Breast epithelium (tissue), 4 donors: ENCODE measurements around the gene AACS. TPM values are rescaled to one million over a fixed set of nuclear protein-coding genes. Genes with fewer than 3 reads are reported as not detected.

ENCODE experiments used
- DNase-seq, 2 donors: peaks; one replicate each; pipeline ENCODE4 v3.0.0-alpha.2; 2019; ENCODE audit warnings: low spot score in 2 of 2
- H3K27ac ChIP-seq, 2 donors: fragments of 200-600 bp; sonication (generic) in 1 of 2; one replicate each; pipeline ENCODE4 v1.5.1; 2016 to 2019; ENCODE audit warnings: mild to moderate bottlenecking in 1 of 2
- H3K27me3 ChIP-seq, 2 donors: fragments of 200-600 bp; sonication (generic) in 1 of 2; one replicate each; pipeline versions ENCODE4 v1.5.1 to v1.6.0; 2017 to 2019; ENCODE audit warnings: control low read depth in 1 of 2, mild to moderate bottlenecking in 1 of 2
- H3K36me3 ChIP-seq: fragments of 200-600 bp; one replicate; pipeline ENCODE4 v1.5.1; 2019
- H3K4me1 ChIP-seq, 2 donors: fragments of 200-600 bp; sonication (generic); one replicate each; pipeline ENCODE4 v1.5.1; 2016 to 2019; ENCODE audit warnings: control low read depth in 1 of 2
- H3K4me3 ChIP-seq, 3 donors: fragments of 200-600 bp; sonication (generic); 1 replicate in 2 of 3; 2 replicates in 1 of 3; pipeline ENCODE4 v1.5.1; 2016 to 2019; ENCODE audit warnings: mild to moderate bottlenecking in 3 of 3, moderate library complexity in 2 of 3
- H3K9me3 ChIP-seq, 2 donors: fragments of 200-600 bp; sonication (generic) in 1 of 2; one replicate each; pipeline ENCODE4 v1.5.1; 2016 to 2019; ENCODE audit warnings: control low read depth in 1 of 2
- POLR2A ChIP-seq: fragments of 450-650 bp; IDR thresholded peaks from one replicate; pipeline ENCODE4 v1.6.1; 2016; ENCODE audit warnings: antibody characterized with exemption, mild to moderate bottlenecking, moderate library complexity
- POLR2AphosphoS5 ChIP-seq, 3 donors: sonication (generic); formaldehyde crosslinking; IDR thresholded peaks; one replicate each; pipeline ENCODE4 v1.6.1; 2017; ENCODE audit warnings: antibody characterized with exemption in 3 of 3
- intact Hi-C: fragments of 100-400 bp; cut with DNase I; formaldehyde crosslinking; loops from one replicate; pipeline ENCODE4 v1.15.1; 2023; ENCODE audit warnings: low total_unique reads
- total RNA-seq, 3 donors: library from RNA; depleted of rRNA; stranded (reverse); fragments of >200 nt; gene quantifications; one replicate each; pipeline ENCODE4 v1.1.0, GENCODE V29; 2016
- TF ChIP-seq, protein P1 (sequence below), 3 donors: fragments of 450-650 bp; IDR thresholded peaks; one replicate each; pipeline ENCODE4 v1.5.1; 2016 to 2017; ENCODE audit warnings: antibody characterized with exemption in 3 of 3, mild to moderate bottlenecking in 3 of 3, moderate library complexity in 3 of 3

AACS gene
- total RNA-seq, 3 donors from 2014 or later = 28.8 to 79.0 (median 33.7) TPM

GRCh38 chr12:125169451-125169850 is 104.2 kb downstream of the AACS start:
- Histone ChIP-seq H3K36me3 (no peaks in the 10 kb centered on the region), H3K4me1 (no peaks in the 10 kb centered on the region), H3K4me3 (no peak overlapping the region), H3K9me3 (peaks cover 6 to 20% of the 10 kb centered on the region in 2 donors), H3K27ac (no peak overlapping the region), H3K27me3 (peaks cover 0 to 7% of the 10 kb centered on the region in 2 donors)
- no peak for TF ChIP-seq POLR2A
- intact Hi-C loops = no loop called here
- DNase-seq = no peak

DNA sequence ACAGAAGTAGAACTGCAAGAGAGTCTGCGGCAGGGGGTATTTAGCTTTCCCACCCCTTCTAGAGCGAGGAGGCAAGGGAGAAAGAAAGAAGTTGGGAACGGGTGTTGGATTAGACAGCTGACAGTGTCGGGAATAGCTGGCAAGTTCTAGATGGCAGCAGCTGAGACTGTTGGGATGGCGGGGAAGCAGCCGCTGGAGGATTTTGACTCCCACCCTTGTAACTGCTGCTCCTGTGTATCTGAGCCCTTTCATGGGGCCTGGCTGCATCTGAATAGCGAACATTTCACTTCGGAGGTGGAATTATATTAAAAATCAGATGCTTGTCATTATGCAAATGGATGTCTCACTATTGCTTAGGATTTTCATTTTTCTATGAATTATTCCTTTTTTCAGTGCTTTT is 104.6 kb downstream of the AACS start:
- Histone ChIP-seq H3K4me3 (no peak overlapping the region), H3K27ac (no peak overlapping the region), H3K9me3 (peaks cover 6 to 20% of the 10 kb centered on the region in 2 donors), H3K36me3 (no peaks in the 10 kb centered on the region), H3K27me3 (peaks cover 0 to 11% of the 10 kb centered on the region in 2 donors), H3K4me1 (no peaks in the 10 kb centered on the region)
- intact Hi-C loops = no loop called here
- no peak for DNase-seq
- TF ChIP-seq POLR2AphosphoS5 (IDR thresholded peaks at IDR 0.05) (no peak), POLR2A (no peak)

- Histone ChIP-seq H3K9me3 (peaks cover 6 to 23% of the 10 kb centered on the region in 2 donors), H3K4me1 (no peaks in the 10 kb centered on the region), H3K27me3 (peaks cover 0 to 21% of the 10 kb centered on the region in 2 donors), H3K36me3 (no peaks in the 10 kb centered on the region), H3K4me3 (no peak overlapping the region), H3K27ac (no peak overlapping the region)
- no peak for DNase-seq
- intact Hi-C loops = no loop called here
- TF ChIP-seq POLR2AphosphoS5 (IDR thresholded peaks at IDR 0.05) (no peak), POLR2A (no peak)
- TF ChIP-seq, protein P1, sequence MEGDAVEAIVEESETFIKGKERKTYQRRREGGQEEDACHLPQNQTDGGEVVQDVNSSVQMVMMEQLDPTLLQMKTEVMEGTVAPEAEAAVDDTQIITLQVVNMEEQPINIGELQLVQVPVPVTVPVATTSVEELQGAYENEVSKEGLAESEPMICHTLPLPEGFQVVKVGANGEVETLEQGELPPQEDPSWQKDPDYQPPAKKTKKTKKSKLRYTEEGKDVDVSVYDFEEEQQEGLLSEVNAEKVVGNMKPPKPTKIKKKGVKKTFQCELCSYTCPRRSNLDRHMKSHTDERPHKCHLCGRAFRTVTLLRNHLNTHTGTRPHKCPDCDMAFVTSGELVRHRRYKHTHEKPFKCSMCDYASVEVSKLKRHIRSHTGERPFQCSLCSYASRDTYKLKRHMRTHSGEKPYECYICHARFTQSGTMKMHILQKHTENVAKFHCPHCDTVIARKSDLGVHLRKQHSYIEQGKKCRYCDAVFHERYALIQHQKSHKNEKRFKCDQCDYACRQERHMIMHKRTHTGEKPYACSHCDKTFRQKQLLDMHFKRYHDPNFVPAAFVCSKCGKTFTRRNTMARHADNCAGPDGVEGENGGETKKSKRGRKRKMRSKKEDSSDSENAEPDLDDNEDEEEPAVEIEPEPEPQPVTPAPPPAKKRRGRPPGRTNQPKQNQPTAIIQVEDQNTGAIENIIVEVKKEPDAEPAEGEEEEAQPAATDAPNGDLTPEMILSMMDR (IDR thresholded peaks at IDR 0.05) = no peak
These were observed 106.0 kb downstream of the AACS start for GRCh38 chr12:125171267-125171666.

DNA sequence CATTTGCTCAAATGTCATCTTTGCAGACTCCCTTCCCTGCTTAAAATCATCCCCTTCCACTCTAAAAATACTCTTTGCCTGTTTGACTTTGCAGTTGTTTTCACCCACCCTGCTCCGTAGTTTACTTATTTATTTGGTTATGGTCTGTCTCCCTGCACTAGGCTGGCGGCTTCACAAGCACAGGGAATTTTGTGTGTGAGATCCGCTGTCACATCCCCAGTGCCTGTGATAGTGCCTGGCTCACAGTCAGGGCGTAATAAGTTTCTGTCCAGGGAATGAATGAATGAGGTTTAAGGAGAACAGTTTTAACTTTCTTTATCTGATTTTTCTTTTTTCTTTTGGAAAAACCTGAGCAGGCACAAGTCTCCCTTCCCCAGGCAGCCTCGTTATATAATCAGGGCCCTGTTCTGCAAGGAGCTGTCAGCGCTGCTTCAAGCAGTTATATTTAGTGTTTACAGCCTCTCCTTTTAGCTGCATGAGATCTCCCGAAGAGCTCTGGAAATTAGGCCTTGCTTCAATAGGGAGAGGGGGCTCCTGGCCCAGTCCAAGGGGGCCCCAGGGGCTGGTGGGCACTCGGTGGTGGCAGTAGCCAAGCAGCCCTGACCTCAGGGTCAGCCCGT is 107.1 kb downstream of the AACS start:
- intact Hi-C loops = no loop called here

DNA sequence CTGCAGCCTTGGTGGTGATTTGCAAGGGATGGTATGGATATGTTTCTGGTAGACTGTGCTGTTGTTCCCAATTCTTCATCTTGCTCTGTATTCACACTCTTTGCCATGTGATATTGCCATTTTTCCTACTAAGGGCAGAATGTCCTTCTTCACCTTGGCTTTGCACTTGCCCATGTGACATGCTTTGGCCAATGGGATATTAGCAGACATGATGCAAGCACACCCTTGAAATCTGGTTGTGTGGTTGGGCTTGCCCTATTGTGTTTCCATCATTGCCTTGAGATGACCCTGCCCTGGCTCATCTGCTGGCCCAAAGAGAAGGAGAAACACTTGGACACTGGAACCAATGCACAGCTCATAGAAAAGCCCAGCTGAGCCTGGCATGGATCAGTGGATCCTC is 110.3 kb downstream of the AACS start:
- Histone ChIP-seq H3K27me3 (peaks cover 0 to 33% of the 10 kb centered on the region in 2 donors), H3K36me3 (no peaks in the 10 kb centered on the region), H3K27ac (no peak overlapping the region), H3K4me1 (no peaks in the 10 kb centered on the region), H3K4me3 (no peak overlapping the region), H3K9me3 (peaks cover 0 to 10% of the 10 kb centered on the region in 2 donors)
- TF ChIP-seq POLR2AphosphoS5 (IDR thresholded peaks at IDR 0.05) (no peak), POLR2A (no peak)
- TF ChIP-seq, protein P1 (IDR thresholded peaks at IDR 0.05) = no peak
- intact Hi-C loops = no loop called here
- no peak for DNase-seq

More for the DNA sequence above, 107.1 kb downstream of the AACS start:
- peaks cover 6 to 21% of the 10 kb centered on the region in 2 donors for H3K9me3 ChIP-seq
- no peaks in the 10 kb centered on the region for H3K4me1 ChIP-seq
- DNase-seq = no peak
- no peak overlapping the region for H3K27ac ChIP-seq
- H3K27me3 ChIP-seq = peaks cover 0 to 29% of the 10 kb centered on the region in 2 donors
- H3K36me3 ChIP-seq = no peaks in the 10 kb centered on the region
- TF ChIP-seq POLR2AphosphoS5 (IDR thresholded peaks at IDR 0.05) (no peak), POLR2A (no peak)
- TF ChIP-seq, protein P1 (IDR thresholded peaks at IDR 0.05) = no peak
- no peak overlapping the region for H3K4me3 ChIP-seq

GRCh38 chr12:125178222-125178621 is 113.0 kb downstream of the AACS start:
- no peak overlapping the region for H3K4me3 ChIP-seq
- H3K27me3 ChIP-seq = peaks cover 0 to 53% of the 10 kb centered on the region in 2 donors
- H3K9me3 ChIP-seq = peaks cover 0 to 10% of the 10 kb centered on the region in 2 donors
- no peaks in the 10 kb centered on the region for H3K36me3 ChIP-seq
- no peak for TF ChIP-seq POLR2A
- no peak for TF ChIP-seq POLR2AphosphoS5 (IDR thresholded peaks at IDR 0.05)
- TF ChIP-seq, protein P1 (IDR thresholded peaks at IDR 0.05) = no peak
- no peak overlapping the region for H3K27ac ChIP-seq
- no peak for DNase-seq
- H3K4me1 ChIP-seq = no peaks in the 10 kb centered on the region
- intact Hi-C loops = no loop called here
